Neural cell (in vitro differentiated cells): ENCODE results near the gene DDHD1. TPM values are rescaled to one million over a fixed set of nuclear protein-coding genes. Genes with fewer than 3 reads are reported as not detected.

Experiments
- H2AFZ ChIP-seq: fragments of 200-600, 300-800 bp; sonication (generic), shearing (Covaris generic); 2 replicates; pipeline ENCODE4 v1.6.0; 2014; ENCODE audit warnings: low read depth, mild to moderate bottlenecking, antibody characterized with exemption, low read length, moderate library complexity
- H3F3A ChIP-seq: fragments of 200-600 bp; shearing (Covaris generic); 2 replicates; pipeline ENCODE4 v1.6.1; 2016; ENCODE audit warnings: mild to moderate bottlenecking, moderate library complexity, mixed read lengths, antibody characterized with exemption, low read length; ENCODE audit not compliant: insufficient read depth, poor library complexity, severe bottlenecking
- H3K27ac ChIP-seq: fragments of 200-600, 300-800 bp; sonication (generic), shearing (Covaris generic); 2 replicates; pipeline ENCODE4 v1.5.1; 2014; ENCODE audit warnings: mild to moderate bottlenecking, low read length, moderate library complexity
- H3K27me3 ChIP-seq: fragments of 300-800, 200-600 bp; sonication (generic), shearing (Covaris generic); 2 replicates; pipeline ENCODE4 v1.6.0; 2014; ENCODE audit warnings: mild to moderate bottlenecking, low read depth, low read length, moderate library complexity; ENCODE audit not compliant: insufficient read depth
- H3K36me3 ChIP-seq: fragments of 300-800, 200-600 bp; sonication (generic), shearing (Covaris generic); 2 replicates; pipeline ENCODE4 v1.5.1; 2014; ENCODE audit warnings: mild to moderate bottlenecking, antibody characterized with exemption, low read length, moderate library complexity; ENCODE audit not compliant: insufficient read depth
- H3K4me2 ChIP-seq: fragments of 300-800, 200-600 bp; sonication (generic), shearing (Covaris generic); 2 replicates; pipeline ENCODE4 v1.6.0; 2014; ENCODE audit warnings: mild to moderate bottlenecking, low read length
- H3K4me3 ChIP-seq: fragments of 300-800, 200-600 bp; sonication (generic), shearing (Covaris generic); 2 replicates; pipeline ENCODE4 v1.5.1; 2014; ENCODE audit warnings: mild to moderate bottlenecking, low read length, moderate library complexity
- H3K79me2 ChIP-seq: fragments of 200-600 bp; shearing (Covaris generic); replicated peaks from 2 replicates; pipeline ENCODE4 v1.6.0; 2014; ENCODE audit warnings: mild to moderate bottlenecking, low read length, moderate library complexity; ENCODE audit not compliant: insufficient read depth
- H3K9ac ChIP-seq: fragments of 300-800, 200-600 bp; sonication (generic), shearing (Covaris generic); 2 replicates; pipeline ENCODE4 v1.6.1; 2016; ENCODE audit warnings: mild to moderate bottlenecking, low read length, mixed read lengths
- H3K9me2 ChIP-seq: fragments of 200-600 bp; shearing (Covaris generic); 2 replicates; pipeline ENCODE4 v1.6.1; 2016; ENCODE audit warnings: mild to moderate bottlenecking, low read length, mixed read lengths; ENCODE audit not compliant: insufficient read depth
- H3K9me3 ChIP-seq: fragments of 200-600, 300-800 bp; sonication (generic), shearing (Covaris generic); 2 replicates; pipeline ENCODE4 v1.6.1; 2016; ENCODE audit warnings: mild to moderate bottlenecking, mixed run types, low read length, moderate library complexity, mixed read lengths
- H4K20me1 ChIP-seq: fragments of 200-600 bp; shearing (Covaris generic); 2 replicates; pipeline ENCODE4 v1.6.1; 2016; ENCODE audit warnings: mild to moderate bottlenecking, mixed run types; ENCODE audit not compliant: insufficient read depth
- CTCF ChIP-seq: fragments of 450-650 bp; IDR thresholded peaks from 2 replicates; pipeline ENCODE4 v1.5.1; 2014; ENCODE audit warnings: antibody characterized with exemption, mild to moderate bottlenecking, moderate library complexity; ENCODE audit not compliant: poor library complexity, severe bottlenecking
- EP300 ChIP-seq: fragments of 450-650 bp; conservative IDR thresholded peaks from 2 replicates; pipeline ENCODE4 v1.6.1; 2014; ENCODE audit warnings: antibody characterized with exemption, mild to moderate bottlenecking, moderate library complexity; ENCODE audit not compliant: poor library complexity, severe bottlenecking
- EZH2 ChIP-seq: fragments of 200-600, 300-800 bp; shearing (Covaris generic), sonication (generic); IDR thresholded peaks from 2 replicates; pipeline ENCODE4 v1.6.1; 2014; ENCODE audit warnings: antibody characterized with exemption, low read length, borderline replicate concordance, mild to moderate bottlenecking; ENCODE audit not compliant: insufficient read depth, poor library complexity, severe bottlenecking
- MXI1 ChIP-seq: fragments of 450-650 bp; conservative IDR thresholded peaks from 2 replicates; pipeline ENCODE4 v1.6.1; 2014; ENCODE audit warnings: antibody characterized with exemption, mild to moderate bottlenecking; ENCODE audit not compliant: poor library complexity, severe bottlenecking
- POLR2AphosphoS5 ChIP-seq: IDR thresholded peaks from 2 replicates; pipeline ENCODE4 v1.6.1; 2012
- RAD21 ChIP-seq: fragments of 450-650 bp; conservative IDR thresholded peaks from 2 replicates; pipeline ENCODE4 v1.6.1; 2014; ENCODE audit warnings: antibody characterized with exemption, mild to moderate bottlenecking, moderate library complexity
- SMC3 ChIP-seq: fragments of 450-650 bp; conservative IDR thresholded peaks from 2 replicates; pipeline ENCODE4 v1.6.1; 2014; ENCODE audit warnings: antibody characterized with exemption, mild to moderate bottlenecking, moderate library complexity; ENCODE audit not compliant: poor library complexity
- TAF1 ChIP-seq: IDR thresholded peaks from 2 replicates; pipeline ENCODE4 v1.6.1; 2012; ENCODE audit warnings: low read depth
- polyA plus RNA-seq: library from polyadenylated mRNA; depleted of rRNA; stranded (reverse); fragments of >200 nt; gene quantifications from 2 replicates; pipeline ENCODE4 v1.2.3, GENCODE V29; 2014
- TF ChIP-seq, protein P1 (sequence below): IDR thresholded peaks from 2 replicates; pipeline ENCODE4 v1.6.1; 2012; ENCODE audit warnings: borderline replicate concordance

Gene DDHD1
- polyA plus RNA-seq, 1 donor from 2014 or later, result 13.9 TPM

GRCh38 chr14:53011053-53011462 is 142.1 kb downstream of the DDHD1 start:
- H3K9me2 ChIP-seq, result no peaks in the 10 kb centered on the region
- TF ChIP-seq POLR2AphosphoS5, result no peak
- no peak for TF ChIP-seq EZH2
- TF ChIP-seq CTCF, result no peak
- no peak for TF ChIP-seq TAF1
- TF ChIP-seq RAD21, result no peak
- H3K36me3 ChIP-seq, result no peaks in the 10 kb centered on the region
- H3K79me2 ChIP-seq, result no peaks in the 10 kb centered on the region
- H3K4me3 ChIP-seq, result no peak overlapping the region
- H3F3A ChIP-seq, result no peaks in the 10 kb centered on the region
- H3K4me2 ChIP-seq, result no peak overlapping the region
- H3K27ac ChIP-seq, result no peak overlapping the region
- H3K9ac ChIP-seq, result no peak overlapping the region
- no peak overlapping the region for H2AFZ ChIP-seq
- H4K20me1 ChIP-seq, result no peaks in the 10 kb centered on the region
- H3K27me3 ChIP-seq, result no peaks in the 10 kb centered on the region
- H3K9me3 ChIP-seq, result no peaks in the 10 kb centered on the region

GRCh38 chr14:53010193-53011040 is 142.7 kb downstream of the DDHD1 start:
- Histone ChIP-seq H3K79me2 (no peaks in the 10 kb centered on the region), H4K20me1 (no peaks in the 10 kb centered on the region), H3K27me3 (no peaks in the 10 kb centered on the region), H3K4me3 (no peak overlapping the region), H2AFZ (no peak overlapping the region), H3K9me3 (no peaks in the 10 kb centered on the region), H3K9ac (no peak overlapping the region), H3K36me3 (no peaks in the 10 kb centered on the region), H3K4me2 (no peak overlapping the region), H3K9me2 (no peaks in the 10 kb centered on the region), H3K27ac (no peak overlapping the region), H3F3A (no peaks in the 10 kb centered on the region)
- TF ChIP-seq CTCF (no peak), POLR2AphosphoS5 (no peak), RAD21 (no peak), TAF1 (no peak), EP300 (no peak), MXI1 (no peak), SMC3 (no peak), EZH2 (no peak)
- TF ChIP-seq, protein P1, sequence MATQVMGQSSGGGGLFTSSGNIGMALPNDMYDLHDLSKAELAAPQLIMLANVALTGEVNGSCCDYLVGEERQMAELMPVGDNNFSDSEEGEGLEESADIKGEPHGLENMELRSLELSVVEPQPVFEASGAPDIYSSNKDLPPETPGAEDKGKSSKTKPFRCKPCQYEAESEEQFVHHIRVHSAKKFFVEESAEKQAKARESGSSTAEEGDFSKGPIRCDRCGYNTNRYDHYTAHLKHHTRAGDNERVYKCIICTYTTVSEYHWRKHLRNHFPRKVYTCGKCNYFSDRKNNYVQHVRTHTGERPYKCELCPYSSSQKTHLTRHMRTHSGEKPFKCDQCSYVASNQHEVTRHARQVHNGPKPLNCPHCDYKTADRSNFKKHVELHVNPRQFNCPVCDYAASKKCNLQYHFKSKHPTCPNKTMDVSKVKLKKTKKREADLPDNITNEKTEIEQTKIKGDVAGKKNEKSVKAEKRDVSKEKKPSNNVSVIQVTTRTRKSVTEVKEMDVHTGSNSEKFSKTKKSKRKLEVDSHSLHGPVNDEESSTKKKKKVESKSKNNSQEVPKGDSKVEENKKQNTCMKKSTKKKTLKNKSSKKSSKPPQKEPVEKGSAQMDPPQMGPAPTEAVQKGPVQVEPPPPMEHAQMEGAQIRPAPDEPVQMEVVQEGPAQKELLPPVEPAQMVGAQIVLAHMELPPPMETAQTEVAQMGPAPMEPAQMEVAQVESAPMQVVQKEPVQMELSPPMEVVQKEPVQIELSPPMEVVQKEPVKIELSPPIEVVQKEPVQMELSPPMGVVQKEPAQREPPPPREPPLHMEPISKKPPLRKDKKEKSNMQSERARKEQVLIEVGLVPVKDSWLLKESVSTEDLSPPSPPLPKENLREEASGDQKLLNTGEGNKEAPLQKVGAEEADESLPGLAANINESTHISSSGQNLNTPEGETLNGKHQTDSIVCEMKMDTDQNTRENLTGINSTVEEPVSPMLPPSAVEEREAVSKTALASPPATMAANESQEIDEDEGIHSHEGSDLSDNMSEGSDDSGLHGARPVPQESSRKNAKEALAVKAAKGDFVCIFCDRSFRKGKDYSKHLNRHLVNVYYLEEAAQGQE, result no peak
